ENCODE data around the gene SLC25A31.

Gene SLC25A31

DNA sequence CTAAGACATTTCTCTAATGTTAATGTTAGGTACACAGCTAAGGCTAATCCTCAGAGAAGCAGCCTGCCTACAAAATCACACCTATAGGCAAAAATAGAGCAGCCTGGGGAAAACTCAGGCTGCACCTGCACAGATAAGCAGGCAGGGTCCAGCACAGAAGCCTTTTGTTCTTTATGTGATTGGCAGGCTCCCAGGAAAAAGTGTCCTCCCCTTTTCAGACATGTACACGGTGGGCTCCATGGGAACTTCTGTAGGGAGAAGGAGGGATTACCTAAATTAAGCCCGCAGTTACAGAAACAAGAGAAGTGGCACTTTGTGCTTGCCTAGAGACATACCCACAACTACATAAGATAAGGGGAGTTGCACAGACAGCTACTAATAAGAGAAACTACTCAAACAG, 47.9 kb downstream of the SLC25A31 start:
- DNase-seq = no peak

DNA sequence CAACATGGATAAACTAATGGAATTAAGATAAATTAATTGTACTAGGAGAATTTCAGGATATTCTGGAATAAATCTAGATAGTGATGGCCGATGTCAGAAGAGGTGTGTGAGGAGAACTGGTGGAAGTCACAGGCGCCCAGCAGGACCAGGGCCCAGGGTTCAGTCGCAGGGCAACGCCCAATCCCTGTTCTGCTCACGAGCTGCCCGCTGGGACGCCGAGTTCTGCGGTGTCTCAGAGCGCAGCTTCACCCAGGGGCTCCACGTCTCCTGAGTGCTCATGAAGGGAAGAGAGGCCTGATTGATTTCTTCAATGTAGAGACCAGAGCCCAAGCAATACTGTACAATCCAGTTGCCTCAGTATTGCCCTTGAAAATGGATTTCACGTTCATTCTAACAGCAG, 50.4 kb downstream of the SLC25A31 start:
- DNase-seq = no peak

DNA sequence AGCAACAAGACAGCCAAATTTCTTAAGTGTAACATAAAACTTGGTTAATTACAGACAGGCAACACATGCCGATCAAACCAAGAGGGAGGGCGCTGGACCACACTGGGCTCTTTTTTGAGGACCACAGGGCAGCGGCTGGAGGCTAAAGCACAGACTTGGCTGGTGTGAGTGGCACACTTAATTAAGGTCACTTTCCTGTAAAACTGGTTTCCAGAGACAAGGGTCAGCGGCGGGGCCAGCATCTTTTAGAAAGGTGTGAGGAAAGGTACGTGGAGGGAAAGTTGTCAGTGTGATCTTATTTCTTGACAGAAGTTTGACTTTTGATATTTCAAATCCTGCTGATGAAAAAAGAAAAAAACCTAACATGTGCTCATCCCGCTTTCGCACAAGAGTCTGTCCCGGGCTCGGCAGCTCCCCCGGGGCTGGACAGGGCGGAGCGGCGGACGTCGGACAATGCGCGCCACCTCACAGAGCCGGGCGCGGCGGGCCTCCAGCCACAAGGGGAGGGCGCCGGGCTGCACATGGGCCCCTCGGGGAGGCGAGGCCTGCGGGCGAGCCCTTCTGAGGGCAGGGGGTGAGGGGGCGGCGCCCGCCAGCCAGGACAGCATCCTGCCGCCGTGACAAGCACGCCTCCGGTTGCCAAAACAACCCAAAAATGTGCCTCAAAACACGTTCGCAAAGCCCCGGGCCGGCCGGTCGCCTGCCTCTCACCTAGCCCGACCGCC, 51.3 kb downstream of the SLC25A31 start:
- DNase-seq = no peak

DNA sequence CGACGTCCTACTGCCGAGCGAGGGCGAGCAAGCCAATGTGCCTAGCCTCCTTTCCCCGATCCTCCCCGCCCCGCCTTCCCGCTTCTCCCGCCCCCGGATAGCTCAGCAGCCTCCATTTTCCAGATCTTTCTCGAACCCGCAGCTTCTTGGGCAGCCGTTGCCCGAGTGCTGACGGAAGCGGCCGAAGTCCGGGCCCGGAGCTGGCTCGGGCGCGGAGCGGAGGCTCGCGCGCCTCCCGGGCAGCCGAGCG, 51.8 kb downstream of the SLC25A31 start:
- no peak for DNase-seq

DNA sequence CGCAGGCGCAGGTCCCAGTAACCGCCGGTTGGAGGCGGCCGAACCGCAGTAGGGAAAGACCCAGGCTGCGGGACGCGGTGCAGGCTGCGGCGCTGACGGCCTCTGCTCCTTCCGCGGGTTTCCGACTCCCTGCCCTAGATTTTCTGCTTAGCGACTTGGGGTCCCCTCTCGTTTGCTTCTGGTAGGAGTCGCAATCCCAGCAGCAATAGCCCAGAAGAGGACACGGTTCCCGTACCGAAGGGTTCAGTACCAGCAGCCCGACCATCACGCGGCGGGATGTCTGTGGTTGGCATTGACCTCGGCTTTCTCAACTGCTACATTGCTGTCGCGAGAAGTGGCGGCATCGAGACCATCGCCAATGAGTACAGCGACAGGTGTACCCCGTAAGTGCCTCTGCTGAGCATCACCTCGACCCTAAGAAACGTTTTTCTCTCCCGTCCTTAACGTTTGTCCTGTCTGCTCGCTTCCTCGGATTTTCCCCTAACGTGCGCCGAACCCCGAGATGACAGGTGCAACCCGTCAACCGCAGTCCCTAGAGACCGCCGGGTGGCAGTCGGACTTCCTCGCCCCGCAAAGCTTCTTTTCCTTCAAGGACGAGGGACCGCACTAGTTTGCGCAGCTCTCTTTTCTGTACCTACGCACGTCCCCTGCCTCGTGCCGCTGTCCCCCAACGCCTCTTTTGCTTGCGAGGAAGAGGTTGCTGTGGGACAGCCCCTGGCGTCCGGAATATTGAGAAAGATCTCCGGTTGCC, 52.2 kb downstream of the SLC25A31 start, which contains the start of gene HSPA4L:
Gene HSPA4L (plus strand): TSS at position 48 of the 751 bp plus-strand sequence. CDS start 229 bp downstream, at position 277.
- peak; percentile 59 for DNase-seq

DNA sequence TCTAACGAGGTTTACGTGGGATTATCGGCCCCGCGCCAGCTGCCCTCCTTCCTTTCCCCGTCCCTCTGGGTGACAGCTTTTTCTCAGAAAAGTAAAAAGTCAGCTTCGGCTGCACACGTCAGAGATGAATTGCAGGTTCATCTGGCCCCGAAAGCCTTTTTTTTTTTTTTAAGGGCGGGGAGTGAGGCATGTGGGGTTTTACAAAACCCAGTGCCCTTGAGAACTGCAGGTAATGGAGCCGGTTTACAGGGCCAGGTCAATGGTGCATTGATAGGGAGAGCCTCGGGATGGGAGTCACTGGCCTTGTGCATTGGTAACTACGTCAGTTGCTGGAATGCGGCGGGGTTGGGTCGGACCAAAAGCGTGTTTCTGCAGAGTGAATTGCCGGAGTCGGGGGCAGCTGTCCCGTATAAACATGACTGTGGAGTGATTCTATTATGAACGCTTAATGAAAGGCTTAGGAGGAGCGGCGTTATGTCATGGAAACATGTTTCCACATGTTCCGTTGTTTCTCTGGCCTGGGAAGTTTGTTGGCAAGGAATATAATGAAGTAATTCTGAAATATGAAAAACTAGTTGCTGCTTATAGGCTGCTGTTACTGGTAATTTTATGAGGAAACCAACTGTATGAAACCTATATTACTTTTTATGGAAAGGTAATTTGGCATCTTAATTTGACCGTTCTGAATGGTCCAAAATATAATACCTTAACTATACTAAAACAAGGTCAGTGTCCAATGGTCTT, 53.0 kb downstream of the SLC25A31 start:
- DNase-seq = peak; percentile 37

DNA sequence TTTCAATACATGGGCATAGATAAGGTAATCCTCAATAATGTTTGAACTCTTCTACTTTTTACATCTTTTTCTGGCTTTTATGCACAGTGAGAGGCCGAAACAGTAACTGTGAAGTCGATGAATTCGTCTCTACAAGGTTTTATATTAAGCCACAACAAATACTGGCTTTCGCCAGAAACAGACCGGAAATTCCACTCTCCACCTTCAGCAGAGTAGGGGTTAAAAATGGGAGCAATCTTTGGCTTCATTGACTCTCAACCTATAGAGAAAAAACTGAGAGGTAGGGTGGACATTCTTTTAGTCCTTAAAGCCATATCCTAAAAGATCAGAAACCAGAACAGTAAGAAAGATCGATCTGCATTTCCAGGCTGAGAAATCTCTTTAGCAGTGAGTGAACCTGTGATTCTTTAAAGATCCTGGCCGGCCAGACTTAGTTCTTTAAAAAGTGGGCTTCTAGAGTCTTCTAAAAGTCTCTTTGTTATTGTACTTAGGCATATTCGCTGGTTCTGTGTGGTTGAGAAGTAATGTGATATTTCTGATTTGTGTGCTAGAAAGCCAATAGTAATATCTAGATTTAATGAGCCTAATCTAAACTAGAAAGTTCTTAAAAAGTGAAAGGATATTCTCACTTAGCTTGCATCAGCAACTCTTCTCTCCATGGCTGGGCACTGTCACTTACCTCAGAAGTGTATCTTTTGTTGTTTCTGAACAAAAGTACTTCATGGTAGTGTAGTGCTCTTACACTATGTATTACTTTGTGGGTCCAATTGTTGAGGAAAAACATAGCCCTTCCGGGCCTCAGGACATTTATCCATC, 54.0 kb downstream of the SLC25A31 start:
- DNase-seq = no peak

DNA sequence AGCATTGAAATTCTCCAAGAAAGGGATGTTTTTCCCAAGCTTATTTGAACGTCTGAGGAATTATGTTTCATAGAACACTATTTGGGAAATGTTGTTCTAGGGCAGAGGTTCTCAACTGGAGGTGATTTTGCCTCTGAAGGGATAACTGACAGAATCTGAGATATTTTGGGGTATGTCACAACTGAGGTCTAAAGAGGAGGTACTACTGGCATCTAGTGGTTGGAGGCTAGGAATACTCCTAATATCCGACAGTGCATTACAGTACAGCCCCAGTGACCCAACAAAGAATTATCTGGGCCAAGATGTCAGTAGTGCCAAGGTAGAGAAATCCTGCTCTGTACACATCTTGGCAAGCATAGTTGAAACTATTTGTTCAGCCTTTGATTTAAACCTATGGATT, 58.3 kb downstream of the SLC25A31 start:
- no peak for DNase-seq

DNA sequence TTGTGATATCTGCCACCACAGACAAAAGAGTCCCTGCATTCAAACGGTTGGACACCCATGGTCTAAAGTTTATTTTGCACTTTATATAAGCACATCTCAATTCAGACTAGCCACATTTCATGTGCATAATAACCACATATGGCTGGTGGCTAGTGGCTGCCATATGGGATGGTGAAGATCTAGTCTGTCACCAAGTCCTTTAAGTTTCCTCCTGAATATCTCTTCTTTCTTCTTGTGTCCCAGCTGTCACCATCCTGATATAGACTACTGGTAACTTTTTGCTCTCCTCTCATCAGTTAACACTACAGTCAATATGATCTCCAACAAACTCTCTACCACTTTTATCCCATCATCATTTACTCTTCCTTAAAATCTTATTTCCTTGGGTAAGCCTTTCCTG, 61.2 kb downstream of the SLC25A31 start:
- DNase-seq = no peak

DNA sequence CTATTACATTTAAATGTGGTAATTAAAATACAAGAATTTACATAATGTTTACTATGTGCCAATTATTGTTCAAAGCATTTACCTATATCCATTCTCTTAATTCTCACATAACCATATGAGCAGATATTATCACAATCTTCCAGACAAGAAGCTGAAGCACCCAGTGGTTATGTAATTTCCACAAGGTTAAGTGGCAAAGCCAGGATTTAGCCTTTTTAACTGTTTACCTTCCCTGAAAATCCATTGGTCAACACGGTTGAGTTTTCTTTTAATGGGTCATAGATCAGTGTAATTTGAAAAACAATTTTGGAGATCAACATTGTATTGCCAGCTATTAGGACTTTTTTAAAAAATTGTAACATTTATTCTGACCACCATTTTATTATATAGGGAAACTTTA, 63.3 kb downstream of the SLC25A31 start:
- DNase-seq = no peak

DNA sequence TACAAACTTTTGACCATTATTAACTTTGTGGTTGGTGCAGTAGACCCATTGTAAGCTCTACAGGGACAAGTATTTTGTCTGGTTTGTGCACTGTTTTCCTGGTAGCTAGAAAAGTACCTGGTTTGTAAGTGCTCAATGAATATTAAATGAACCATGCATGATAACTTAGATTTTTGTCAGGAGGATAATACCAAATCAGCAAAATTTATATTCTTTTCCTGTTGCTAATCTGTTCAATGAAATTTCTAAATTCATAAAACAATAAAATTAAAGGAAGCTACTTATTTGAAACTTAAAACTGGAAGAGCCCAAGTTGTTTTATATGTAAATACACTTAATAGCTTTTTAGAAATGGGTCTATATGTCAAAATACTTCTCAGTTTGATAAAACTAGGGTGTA, 69.5 kb downstream of the SLC25A31 start:
- no peak for DNase-seq

DNA sequence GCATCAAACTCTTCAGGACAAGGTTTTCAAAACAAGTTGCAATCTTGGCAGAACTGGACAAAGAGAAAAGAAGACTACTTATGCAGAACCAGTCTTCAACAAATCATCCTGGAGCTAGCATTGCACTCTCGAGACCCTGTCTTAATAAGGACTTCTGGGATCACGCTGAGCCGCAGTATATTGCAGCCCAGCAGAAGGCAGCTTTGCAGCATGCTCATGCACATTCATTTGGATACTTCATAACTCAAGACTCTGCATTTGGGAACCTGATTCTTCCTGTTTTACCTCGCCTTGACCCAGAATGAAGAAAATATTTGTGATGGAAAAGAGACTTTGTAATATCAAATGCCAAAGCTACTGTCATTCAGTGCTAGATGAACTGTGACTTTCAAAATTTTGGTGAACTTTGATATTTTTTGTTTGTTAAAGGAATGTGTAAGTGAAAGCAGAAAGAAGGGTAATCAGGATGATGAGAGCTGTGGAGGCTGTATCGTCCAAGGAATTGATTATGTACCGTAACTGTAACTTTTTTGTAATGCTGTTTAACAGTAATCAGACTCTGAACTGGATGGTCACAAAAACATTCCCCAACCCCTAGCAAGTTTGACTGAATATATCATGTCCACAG, 79.1 kb downstream of the SLC25A31 start:
- no peak for DNase-seq

DNA sequence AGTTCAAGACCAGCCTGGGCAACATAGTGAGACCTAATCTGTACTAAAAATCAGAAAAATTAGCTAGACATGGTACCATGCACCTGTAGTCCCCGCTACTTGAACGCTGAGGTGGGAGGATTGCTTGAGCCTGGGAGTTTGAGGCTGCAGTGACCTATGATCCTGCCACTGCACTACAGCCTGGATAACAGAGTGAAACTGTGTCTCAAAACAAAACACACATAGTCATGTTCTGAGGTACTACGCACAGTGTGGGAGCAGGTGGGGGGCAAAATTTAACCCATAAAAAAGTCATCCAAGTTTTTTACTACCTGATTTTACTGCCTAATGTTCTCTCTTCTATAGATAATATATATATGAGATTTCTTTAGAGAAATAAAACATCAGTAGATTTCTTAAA, 80.4 kb downstream of the SLC25A31 start:
- DNase-seq = no peak

DNA sequence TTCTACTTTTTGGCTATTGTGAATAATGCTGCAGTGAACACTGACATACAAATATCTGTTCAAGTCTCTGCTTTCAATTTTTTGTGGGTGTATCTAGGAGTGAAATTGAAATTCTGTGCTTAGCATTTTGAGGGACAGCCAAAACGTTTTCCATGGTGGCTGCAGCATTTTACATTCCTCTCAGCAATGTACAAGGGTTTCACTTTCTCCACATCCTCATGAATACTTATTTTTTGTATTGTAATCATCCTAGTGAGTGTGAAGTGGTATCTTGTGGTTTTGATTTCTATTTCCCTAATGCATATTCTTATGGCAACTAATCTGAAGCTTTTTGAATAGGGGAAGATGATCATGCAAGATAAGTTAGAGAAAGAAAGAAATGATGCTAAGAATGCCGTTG, 92.2 kb downstream of the SLC25A31 start:
- no peak for DNase-seq

Data from SHP77 treated with DMSO at 0.1 percent for 48 hours (cell line).